Sigmoid colon (tissue), 7 donors: ENCODE data around the gene BIRC6. TPM values are rescaled to one million over a fixed set of nuclear protein-coding genes. Genes with fewer than 3 reads are reported as not detected.

ENCODE experiments used
- DNase-seq: peaks from one replicate; pipeline ENCODE4 v3.0.0-alpha.2; 2019
- H3K27ac ChIP-seq, 4 donors: fragments of 200-600 bp; sonication (generic); one replicate each; pipeline ENCODE4 v1.5.1; 2016 to 2019; ENCODE audit warnings: mild to moderate bottlenecking in 1 of 4
- H3K27me3 ChIP-seq, 3 donors: fragments of 200-600 bp; sonication (generic); one replicate each; pipeline ENCODE4 v1.5.1; 2019; ENCODE audit warnings: mild to moderate bottlenecking in 1 of 3
- H3K36me3 ChIP-seq, 4 donors: fragments of 200-600 bp; sonication (generic); one replicate each; pipeline ENCODE4 v1.5.1; 2016 to 2019
- H3K4me1 ChIP-seq, 4 donors: fragments of 200-600 bp; sonication (generic); one replicate each; pipeline ENCODE4 v1.5.1; 2017 to 2019
- H3K4me3 ChIP-seq, 4 donors: fragments of 200-600 bp; sonication (generic); one replicate each; pipeline ENCODE4 v1.5.1; 2017 to 2019; ENCODE audit warnings: mild to moderate bottlenecking in 2 of 4, moderate library complexity in 1 of 4
- H3K9me3 ChIP-seq, 4 donors: fragments of 200-600 bp in 3 of 4; sonication (generic) in 3 of 4; one replicate each; pipeline versions ENCODE4 v1.5.1 to v1.6.1; 2013 to 2019
- CTCF ChIP-seq, 4 experiments: fragments of 450-650 bp in 3 of 4; fragments of 200-600 bp in 1 of 4; IDR thresholded peaks; one replicate each; pipeline ENCODE4 v1.5.1; 2016 to 2019; ENCODE audit warnings: antibody characterized with exemption in 4 of 4, mild to moderate bottlenecking in 3 of 4, moderate library complexity in 2 of 4
- EP300 ChIP-seq, 4 donors: sonication (generic); formaldehyde crosslinking; IDR thresholded peaks; one replicate each; pipeline ENCODE4 v1.6.1; 2017; ENCODE audit warnings: antibody characterized with exemption in 4 of 4
- POLR2A ChIP-seq, 2 donors: fragments of 450-650 bp; IDR thresholded peaks; one replicate each; pipeline ENCODE4 v1.6.1; 2016; ENCODE audit warnings: antibody characterized with exemption in 2 of 2, mild to moderate bottlenecking in 2 of 2, moderate library complexity in 2 of 2
- POLR2AphosphoS5 ChIP-seq, 4 donors: sonication (generic); formaldehyde crosslinking; IDR thresholded peaks; one replicate each; pipeline ENCODE4 v1.6.1; 2017; ENCODE audit warnings: antibody characterized with exemption in 4 of 4
- WGBS, 2 donors: extraction: QIAGEN DNeasy Blood & Tissue Kit; methylation state at CpG; one replicate each; pipeline ENCODE4 v1.1.7; 2013; 5-methylcytosine and 5-hydroxymethylcytosine counted together
- intact Hi-C: fragments of 100-400 bp; cut with DNase I; formaldehyde crosslinking; loops from one replicate; pipeline ENCODE4 v1.15.1; 2023
- polyA plus RNA-seq, 3 donors: library from polyadenylated mRNA; stranded (reverse); fragments of 200-250 nt; gene quantifications; one replicate each; pipeline ENCODE4 v1.2.3, GENCODE V29; 2013
- total RNA-seq, 4 donors: library from RNA; depleted of rRNA; stranded (reverse); fragments of >200 nt; gene quantifications; one replicate each; pipeline ENCODE4 v1.1.0, GENCODE V29; 2016
- donor health status: healthy with polysubstance abuse.
- donor health status: Bipolar disorder and iron deficiency.
- donor health status: healthy.

The BIRC6 gene
- total and polyA plus RNA-seq, 7 donors, result 9.7 to 122 (median 86.4) TPM

GRCh38 chr2:32623311-32623706, 266.5 kb downstream of the BIRC6 start:
- peak overlapping the region in 1 of 4 donors; percentile 34 for H3K27ac ChIP-seq
- H3K36me3 ChIP-seq, result peaks cover 0 to 25% (median 8%) of the 10 kb centered on the region in 4 donors
- H3K27me3 ChIP-seq, result no peaks in the 10 kb centered on the region
- 92 to 93% methylated on average over 6 of the region's 6 CpGs for WGBS, 2 donors
- no peak for DNase-seq
- no peaks in the 10 kb centered on the region for H3K9me3 ChIP-seq
- no peak for TF ChIP-seq POLR2AphosphoS5 (IDR thresholded peaks at IDR 0.05)
- intact Hi-C loops, result loop anchor here (10.0 kb wide), 1 partner anchor 321 kb away; the partner anchor contains the start of gene LTBP1
- H3K4me1 ChIP-seq, result peaks cover 0 to 11% (median 6%) of the 10 kb centered on the region in 4 donors
- no peak overlapping the region for H3K4me3 ChIP-seq

GRCh38 chr2:32624812-32625211, 268.0 kb downstream of the BIRC6 start:
- intact Hi-C loops, result loop anchor here (5.0 to 10.0 kb wide), 2 partner anchors 68 to 320 kb away; partner anchors contain the start of gene LTBP1
- no peak for DNase-seq
- no peaks in the 10 kb centered on the region for H3K27me3 ChIP-seq
- H3K4me1 ChIP-seq, result peaks cover 0 to 26% (median 21%) of the 10 kb centered on the region in 4 donors
- peaks cover 0 to 10% (median 3%) of the 10 kb centered on the region in 4 donors for H3K36me3 ChIP-seq
- H3K9me3 ChIP-seq, result no peaks in the 10 kb centered on the region
- 83 to 88% methylated on average over 3 of the region's 3 CpGs for WGBS, 2 donors
- no peak overlapping the region for H3K4me3 ChIP-seq
- TF ChIP-seq CTCF (IDR thresholded peaks at IDR 0.05) (no peak), POLR2AphosphoS5 (IDR thresholded peaks at IDR 0.05) (no peak), POLR2A (IDR thresholded peaks at IDR 0.05) (no peak), EP300 (IDR thresholded peaks at IDR 0.05) (no peak)
- H3K27ac ChIP-seq, result no peak overlapping the region

GRCh38 chr2:32626639-32627221, 269.9 kb downstream of the BIRC6 start:
- Histone ChIP-seq H3K27me3 (no peaks in the 10 kb centered on the region), H3K27ac (peak overlapping the region; percentile 71 to 85 (median 80)), H3K36me3 (peaks cover 0 to 23% (median 3%) of the 10 kb centered on the region in 4 donors), H3K4me1 (peaks cover 0 to 29% (median 24%) of the 10 kb centered on the region in 4 donors), H3K4me3 (peak overlapping the region in 3 of 4 donors; percentile 63 to 85 (median 73)), H3K9me3 (no peaks in the 10 kb centered on the region)
- WGBS, 2 donors, result 69 to 75% methylated on average over 13 of the region's 13 CpGs
- intact Hi-C loops, result loop anchor here (5.0 to 10.0 kb wide), 2 partner anchors 69 to 318 kb away; partner anchors contain the start of gene LTBP1
- TF ChIP-seq EP300 (IDR thresholded peaks at IDR 0.05), result no peak
- no peak for DNase-seq

GRCh38 chr2:32627441-32627813, 270.6 kb downstream of the BIRC6 start:
- peaks cover 0 to 24% (median 0%) of the 10 kb centered on the region in 4 donors for H3K36me3 ChIP-seq
- no peaks in the 10 kb centered on the region for H3K9me3 ChIP-seq
- peaks cover 0 to 29% (median 23%) of the 10 kb centered on the region in 4 donors for H3K4me1 ChIP-seq
- no peak for TF ChIP-seq POLR2AphosphoS5 (IDR thresholded peaks at IDR 0.05)
- no peak for TF ChIP-seq POLR2A (IDR thresholded peaks at IDR 0.05)
- no peak for TF ChIP-seq EP300 (IDR thresholded peaks at IDR 0.05)
- peak; percentile 15 to 42 (median 28) for TF ChIP-seq CTCF (IDR thresholded peaks at IDR 0.05)
- 1% methylated on average over 16 of the region's 16 CpGs for WGBS, 2 donors
- peak overlapping the region; percentile 53 to 85 (median 68) for H3K4me3 ChIP-seq
- peak; percentile 76 for DNase-seq
- intact Hi-C loops, result loop anchor here (5.0 to 10.0 kb wide), 2 partner anchors 70 to 317 kb away; partner anchors contain the start of gene LTBP1
- H3K27ac ChIP-seq, result peak overlapping the region; percentile 71 to 85 (median 80)
- no peaks in the 10 kb centered on the region for H3K27me3 ChIP-seq

- TF ChIP-seq POLR2AphosphoS5 (IDR thresholded peaks at IDR 0.05) (peak in 3 of 4 donors; percentile 2 to 73 (median 21)), CTCF (IDR thresholded peaks at IDR 0.05) (peak in 1 of 4 experiments; percentile 1), POLR2A (IDR thresholded peaks at IDR 0.05) (no peak), EP300 (IDR thresholded peaks at IDR 0.05) (peak in 1 of 4 donors; percentile 18)
- 0 to 1% methylated on average over 39 of the region's 39 CpGs for WGBS, 2 donors
- DNase-seq, result peak; percentile 97
- Histone ChIP-seq H3K27me3 (no peaks in the 10 kb centered on the region), H3K27ac (peak within 1 kb of the TSS; percentile 71 to 85 (median 80)), H3K36me3 (peaks cover 0 to 28% (median 0%) of the 10 kb centered on the region in 4 donors), H3K4me1 (peaks cover 0 to 29% (median 22%) of the 10 kb centered on the region in 4 donors), H3K9me3 (no peaks in the 10 kb centered on the region), H3K4me3 (peak within 1 kb of the TSS; percentile 53 to 85 (median 68))
- intact Hi-C loops, result loop anchor here (5.0 to 10.0 kb wide), 2 partner anchors 71 to 317 kb away; partner anchors contain the start of gene LTBP1
Observed at GRCh38 chr2:32627814-32628579, 271.2 kb downstream of the BIRC6 start, which contains the start of gene TTC27. TSS of gene TTC27 (plus strand) at chr2:32628050. CDS start at chr2:32628293, 243 bp downstream.
